Measurements from ENCODE around the gene ASIC1.
A peak's percentile ranks its signal among the peaks of the same experiment; 100 is the strongest.

ASIC1 gene

GRCh38 chr12:50041062-50041860 lies 16.1 kb upstream of the ASIC1 start:
- no peak for DNase-seq (ENCODE audit: low read depth in 2 of 2)

GRCh38 chr12:50041962-50042361 lies 15.4 kb upstream of the ASIC1 start:
- DNase-seq (ENCODE audit: low read depth in 2 of 2), result no peak

GRCh38 chr12:50042693-50043092 lies 14.7 kb upstream of the ASIC1 start:
- no peak for DNase-seq (ENCODE audit: low read depth in 2 of 2)

GRCh38 chr12:50043308-50043707 lies 14.1 kb upstream of the ASIC1 start:
- DNase-seq (ENCODE audit: low read depth in 2 of 2), result no peak

GRCh38 chr12:50043854-50044253 lies 13.5 kb upstream of the ASIC1 start:
- no peak for DNase-seq (ENCODE audit: low read depth in 2 of 2)

- no peak for DNase-seq (ENCODE audit: low read depth in 2 of 2)
Measured at GRCh38 chr12:50047693-50048250, 9.6 kb upstream of the ASIC1 start.

- no peak for DNase-seq (ENCODE audit: low read depth in 2 of 2)
Measured at GRCh38 chr12:50049254-50050118, 7.9 kb upstream of the ASIC1 start.

GRCh38 chr12:50050119-50050385 lies 7.3 kb upstream of the ASIC1 start:
- DNase-seq (ENCODE audit: low read depth in 2 of 2), result no peak

GRCh38 chr12:50050410-50051098 lies 6.8 kb upstream of the ASIC1 start:
- no peak for DNase-seq (ENCODE audit: low read depth in 2 of 2)

- no peak for DNase-seq (ENCODE audit: low read depth in 2 of 2)
Measured at GRCh38 chr12:50051101-50051806, 6.1 kb upstream of the ASIC1 start.

GRCh38 chr12:50052544-50052943 lies 4.9 kb upstream of the ASIC1 start:
- no peak for DNase-seq (ENCODE audit: low read depth in 2 of 2)

- no peak for DNase-seq (ENCODE audit: low read depth in 2 of 2)
Measured at GRCh38 chr12:50052964-50053363, 4.4 kb upstream of the ASIC1 start.

- no peak for DNase-seq (ENCODE audit: low read depth in 2 of 2)
Measured at GRCh38 chr12:50053583-50053982, 3.8 kb upstream of the ASIC1 start.

GRCh38 chr12:50055831-50056638 lies 1.4 kb upstream of the ASIC1 start:
- peak; percentile 10 to 38 for DNase-seq (ENCODE audit: low read depth in 2 of 2)

- no peak for DNase-seq (ENCODE audit: low read depth in 2 of 2)
Measured at GRCh38 chr12:50056639-50056976, 788 bp upstream of the ASIC1 start.

- no peak for DNase-seq (ENCODE audit: low read depth in 2 of 2)
Measured at GRCh38 chr12:50057896-50058670, 687 bp downstream of the ASIC1 start.

GRCh38 chr12:50058743-50059312 lies 1.4 kb downstream of the ASIC1 start:
- DNase-seq (ENCODE audit: low read depth in 2 of 2), result no peak

- DNase-seq (ENCODE audit: low read depth in 2 of 2), result peak; percentile 51 to 58
Measured at GRCh38 chr12:50059440-50060119, 2.2 kb downstream of the ASIC1 start.

GRCh38 chr12:50060120-50060468 lies 2.7 kb downstream of the ASIC1 start:
- DNase-seq (ENCODE audit: low read depth in 2 of 2), result no peak

All from stimulated activated CD8-positive, alpha-beta memory T cell treated with anti-CD3 and anti-CD28 coated beads, Interleukin-15, amount 100 ng/mL, for 4 hours (primary cell).